HEK293 (cell line): ENCODE measurements around the gene BTRC.

Experiments
- CTCF ChIP-seq: fragments of 450-650 bp; formaldehyde crosslinking; IDR thresholded peaks from 2 replicates; pipeline ENCODE4 v1.5.1; 2016; ENCODE audit warnings: missing biosample characterization, missing genetic modification characterization
- YY2 ChIP-seq: fragments of 450-650 bp; formaldehyde crosslinking; IDR thresholded peaks from 2 replicates; pipeline ENCODE4 v1.5.1; 2016; ENCODE audit warnings: missing biosample characterization, missing genetic modification characterization
- ZNF184 ChIP-seq: fragments of 450-650 bp; IDR thresholded peaks from 2 replicates; pipeline ENCODE4 v1.5.1; 2018; ENCODE audit warnings: missing biosample characterization, mild to moderate bottlenecking, missing genetic modification characterization
- ZNF266 ChIP-seq: fragments of 450-650 bp; formaldehyde crosslinking; IDR thresholded peaks from 2 replicates; pipeline ENCODE4 v1.5.1; 2016; ENCODE audit warnings: missing biosample characterization, missing genetic modification characterization, low read depth
- ZNF426 ChIP-seq: fragments of 450-650 bp; formaldehyde crosslinking; IDR thresholded peaks from 2 replicates; pipeline ENCODE4 v1.5.1; 2017; ENCODE audit warnings: missing biosample characterization, missing genetic modification characterization, mild to moderate bottlenecking, inconsistent platforms, moderate library complexity
- ZNF596 ChIP-seq: fragments of 450-650 bp; IDR thresholded peaks from 2 replicates; pipeline ENCODE4 v1.5.0; 2018; ENCODE audit warnings: missing biosample characterization, mild to moderate bottlenecking, missing genetic modification characterization, moderate library complexity
- ZNF664 ChIP-seq: fragments of 450-650 bp; formaldehyde crosslinking; IDR thresholded peaks from 2 replicates; pipeline ENCODE4 v1.5.1; 2016; ENCODE audit warnings: missing biosample characterization, missing genetic modification characterization

- TF ChIP-seq CTCF (tag by site-specific recombination) (no peak), ZNF596 (tag by site-specific recombination) (no peak), YY2 (no peak), ZNF266 (tag by site-specific recombination) (no peak), ZNF664 (tag by site-specific recombination) (no peak), ZNF426 (tag by site-specific recombination) (no peak), ZNF184 (tag by site-specific recombination) (no peak)
These were observed 43.3 kb upstream of the BTRC start for GRCh38 chr10:101310529-101311184.
